B cell (primary cell): Measurements from ENCODE around the gene KIF26B.

Experiments used
- EZH2 ChIP-seq: IDR thresholded peaks from 2 replicates; pipeline ENCODE4 v1.6.1; 2012; ENCODE audit warnings: borderline replicate concordance, low read depth, mild to moderate bottlenecking, moderate library complexity, low read length; ENCODE audit not compliant: insufficient read depth, poor library complexity, severe bottlenecking
- TF ChIP-seq, protein P1 (sequence below): fragments of 200-600 bp; IDR thresholded peaks from one replicate; pipeline ENCODE4 v1.8.0; 2022; ENCODE audit warnings: antibody characterized with exemption, mild to moderate bottlenecking

GRCh38 chr1:245599371-245600174 lies 444.8 kb downstream of the KIF26B start:
- TF ChIP-seq, protein P1, sequence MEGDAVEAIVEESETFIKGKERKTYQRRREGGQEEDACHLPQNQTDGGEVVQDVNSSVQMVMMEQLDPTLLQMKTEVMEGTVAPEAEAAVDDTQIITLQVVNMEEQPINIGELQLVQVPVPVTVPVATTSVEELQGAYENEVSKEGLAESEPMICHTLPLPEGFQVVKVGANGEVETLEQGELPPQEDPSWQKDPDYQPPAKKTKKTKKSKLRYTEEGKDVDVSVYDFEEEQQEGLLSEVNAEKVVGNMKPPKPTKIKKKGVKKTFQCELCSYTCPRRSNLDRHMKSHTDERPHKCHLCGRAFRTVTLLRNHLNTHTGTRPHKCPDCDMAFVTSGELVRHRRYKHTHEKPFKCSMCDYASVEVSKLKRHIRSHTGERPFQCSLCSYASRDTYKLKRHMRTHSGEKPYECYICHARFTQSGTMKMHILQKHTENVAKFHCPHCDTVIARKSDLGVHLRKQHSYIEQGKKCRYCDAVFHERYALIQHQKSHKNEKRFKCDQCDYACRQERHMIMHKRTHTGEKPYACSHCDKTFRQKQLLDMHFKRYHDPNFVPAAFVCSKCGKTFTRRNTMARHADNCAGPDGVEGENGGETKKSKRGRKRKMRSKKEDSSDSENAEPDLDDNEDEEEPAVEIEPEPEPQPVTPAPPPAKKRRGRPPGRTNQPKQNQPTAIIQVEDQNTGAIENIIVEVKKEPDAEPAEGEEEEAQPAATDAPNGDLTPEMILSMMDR = no peak
- no peak for TF ChIP-seq EZH2
